ENCODE results near the gene C14orf132.

C14orf132 gene

GRCh38 chr14:96140952-96141351 is 101.8 kb downstream of the C14orf132 start:
- DNase-seq: no peak

Measured in amygdala (tissue), 56 donors.